Nephron progenitor cell (in vitro differentiated cells): ENCODE measurements around the gene APPL2.

Experiments used
- DNase-seq: peaks from one replicate; pipeline ENCODE4 v3.0.0; 2021
- H3K27ac Mint-ChIP-seq: 2 replicates; pipeline ENCODE4 v1.8.0; 2021; ENCODE audit warnings: mild to moderate bottlenecking, moderate library complexity, mixed read lengths
- H3K27me3 Mint-ChIP-seq: 2 replicates; pipeline ENCODE4 v1.8.0; 2021; ENCODE audit warnings: mild to moderate bottlenecking, low read depth, mixed read lengths; ENCODE audit not compliant: poor library complexity
- H3K36me3 Mint-ChIP-seq: 2 replicates; pipeline ENCODE4 v1.8.0; 2021; ENCODE audit warnings: low read depth, mixed read lengths
- H3K4me1 Mint-ChIP-seq: 2 replicates; pipeline ENCODE4 v1.8.0; 2021; ENCODE audit warnings: mixed read lengths
- H3K4me3 Mint-ChIP-seq: 2 replicates; pipeline ENCODE4 v1.8.0; 2021; ENCODE audit warnings: mild to moderate bottlenecking, moderate library complexity, mixed read lengths
- H3K9me3 Mint-ChIP-seq: 2 replicates; pipeline ENCODE4 v1.8.0; 2021; ENCODE audit warnings: mild to moderate bottlenecking, moderate library complexity, mixed read lengths
- CTCF ChIP-seq: fragments of 200-600 bp; sonication (generic); IDR thresholded peaks from 2 replicates; pipeline ENCODE4 v1.5.0; 2021; ENCODE audit warnings: antibody characterized with exemption

The APPL2 gene

DNA sequence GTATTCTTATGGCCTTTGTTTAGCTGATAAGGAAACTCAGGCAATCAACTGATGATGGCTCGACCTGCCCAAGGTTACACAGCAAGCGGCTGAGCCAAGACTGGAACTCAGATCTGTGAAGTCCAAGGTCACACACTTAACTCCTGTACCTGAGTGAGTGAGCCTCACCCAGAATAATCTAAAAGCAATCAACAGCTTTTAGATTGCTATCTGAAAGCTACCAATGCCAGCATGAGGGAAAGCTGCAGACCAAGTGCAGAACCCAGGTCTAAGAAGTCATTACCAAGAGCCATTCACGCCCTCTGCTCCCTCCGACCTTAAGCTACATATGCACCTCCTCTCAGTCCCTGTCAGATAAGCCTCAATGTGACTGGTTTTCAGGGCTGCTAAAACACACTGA lies 12.1 kb downstream of the APPL2 start:
- no peak for DNase-seq
- H3K4me3 Mint-ChIP-seq = no peak overlapping the region
- H3K4me1 Mint-ChIP-seq = peaks cover 18% of the 10 kb centered on the region
- no peaks in the 10 kb centered on the region for H3K27me3 Mint-ChIP-seq
- H3K27ac Mint-ChIP-seq = no peak overlapping the region
- H3K36me3 Mint-ChIP-seq = peaks cover 51% of the 10 kb centered on the region
- TF ChIP-seq CTCF = no peak
- no peaks in the 10 kb centered on the region for H3K9me3 Mint-ChIP-seq

GRCh38 chr12:105223352-105223845 lies 12.6 kb downstream of the APPL2 start:
- DNase-seq = no peak

GRCh38 chr12:105222726-105223351 lies 13.1 kb downstream of the APPL2 start:
- no peak for DNase-seq
- no peak overlapping the region for H3K4me3 Mint-ChIP-seq
- H3K4me1 Mint-ChIP-seq = peaks cover 22% of the 10 kb centered on the region
- TF ChIP-seq CTCF = no peak
- no peaks in the 10 kb centered on the region for H3K27me3 Mint-ChIP-seq
- peak overlapping the region; percentile 95 for H3K27ac Mint-ChIP-seq
- H3K36me3 Mint-ChIP-seq = peaks cover 41% of the 10 kb centered on the region
- H3K9me3 Mint-ChIP-seq = no peaks in the 10 kb centered on the region

More at GRCh38 chr12:105223352-105223845, 12.6 kb downstream of the APPL2 start:
- TF ChIP-seq CTCF = no peak
- Mint-ChIP-seq H3K4me1 (peaks cover 20% of the 10 kb centered on the region), H3K4me3 (no peak overlapping the region), H3K27me3 (no peaks in the 10 kb centered on the region), H3K36me3 (peaks cover 46% of the 10 kb centered on the region), H3K27ac (no peak overlapping the region), H3K9me3 (no peaks in the 10 kb centered on the region)

DNA sequence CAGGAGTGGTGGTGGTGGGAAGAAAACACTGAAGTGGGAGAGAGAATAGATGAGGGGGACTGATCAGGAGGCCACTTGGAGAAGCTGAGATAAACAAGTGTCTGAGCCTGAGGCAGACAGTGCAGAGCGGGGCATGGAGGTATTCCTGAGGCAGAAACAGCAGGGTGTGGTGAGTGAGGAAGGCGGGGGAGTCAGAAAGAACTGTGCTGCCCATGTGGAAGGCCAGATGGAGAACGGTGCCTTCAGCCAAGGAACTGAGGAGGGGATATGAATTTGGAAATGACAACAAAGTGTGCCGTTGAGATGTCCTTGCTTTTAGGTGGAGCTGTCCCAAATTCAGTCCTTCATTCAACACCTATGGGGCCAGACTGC lies 13.7 kb downstream of the APPL2 start:
- Mint-ChIP-seq H3K27ac (peak overlapping the region; percentile 95), H3K4me1 (peaks cover 22% of the 10 kb centered on the region), H3K9me3 (no peaks in the 10 kb centered on the region), H3K36me3 (peaks cover 40% of the 10 kb centered on the region), H3K4me3 (no peak overlapping the region), H3K27me3 (no peaks in the 10 kb centered on the region)
- TF ChIP-seq CTCF = no peak
- DNase-seq = no peak

DNA sequence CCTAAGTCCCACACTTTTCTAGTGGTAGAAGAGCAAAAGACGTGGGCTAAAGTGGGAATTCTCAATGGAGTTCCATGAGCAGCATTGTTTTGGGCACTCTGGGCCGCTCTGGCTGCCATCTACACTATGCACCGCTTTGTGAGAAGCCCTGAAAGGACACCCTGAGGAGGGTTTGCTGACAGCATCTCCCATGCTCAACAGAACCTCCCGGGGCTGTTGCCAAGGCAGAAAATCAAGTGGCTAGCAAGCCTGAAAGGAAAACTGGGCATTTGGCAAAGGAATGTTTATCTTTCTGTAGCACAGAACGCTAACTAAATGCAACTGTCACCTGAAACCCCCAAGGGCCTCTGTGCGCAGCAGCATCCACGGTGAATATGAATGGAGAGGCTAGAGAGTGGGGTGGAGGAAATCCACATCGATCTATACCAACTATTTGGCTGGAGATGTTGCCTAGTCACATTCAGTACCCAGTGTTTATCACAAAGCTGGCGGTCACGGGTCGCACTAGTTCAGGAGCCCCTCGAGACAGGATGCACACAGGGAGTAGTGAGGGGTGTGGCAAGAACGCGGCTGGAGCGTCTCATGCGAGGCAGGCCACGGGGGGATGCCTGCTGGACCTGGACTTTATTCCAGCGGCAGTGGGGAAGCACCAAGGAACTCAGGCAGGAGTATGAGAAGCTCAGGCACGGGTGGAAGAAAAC lies 14.2 kb downstream of the APPL2 start:
- H3K4me3 Mint-ChIP-seq = no peak overlapping the region

More for the DNA sequence above, 14.2 kb downstream of the APPL2 start:
- no peak for DNase-seq
- H3K27me3 Mint-ChIP-seq = no peaks in the 10 kb centered on the region
- no peak for TF ChIP-seq CTCF
- peaks cover 43% of the 10 kb centered on the region for H3K36me3 Mint-ChIP-seq
- H3K9me3 Mint-ChIP-seq = no peaks in the 10 kb centered on the region
- H3K4me1 Mint-ChIP-seq = peaks cover 22% of the 10 kb centered on the region
- H3K27ac Mint-ChIP-seq = peak overlapping the region; percentile 95
